K562 (cell line): ENCODE measurements around the gene TRIP10. TPM values are rescaled to one million over a fixed set of nuclear protein-coding genes. Genes with fewer than 3 reads are reported as not detected.

ENCODE experiments used
- ATF1 ChIP-seq, 2 experiments: fragments of 450-650 bp in 1 of 2; IDR thresholded peaks; 2 replicates each; pipeline ENCODE4 v1.6.1; 2016; ENCODE audit warnings: missing compliant biosample characterization in 1 of 2, missing genetic modification characterization in 1 of 2
- CREB3 ChIP-seq: fragments of 450-650 bp; conservative IDR thresholded peaks from 2 replicates; pipeline ENCODE4 v1.6.1; 2016; ENCODE audit warnings: missing genetic modification characterization, low read depth, mild to moderate bottlenecking, missing compliant biosample characterization, moderate library complexity
- HMG20A ChIP-seq: fragments of 450-650 bp; formaldehyde crosslinking; conservative IDR thresholded peaks from 2 replicates; pipeline ENCODE4 v1.4.0; 2020; ENCODE audit warnings: mild to moderate bottlenecking, mixed read lengths
- KAT7 ChIP-seq: sonication (generic); formaldehyde crosslinking; IDR thresholded peaks from 2 replicates; pipeline ENCODE4 v1.8.0; 2022; ENCODE audit warnings: missing genetic modification reagents, mild to moderate bottlenecking, borderline replicate concordance
- MCM2 ChIP-seq: fragments of 450-650 bp; IDR thresholded peaks from 2 replicates; pipeline ENCODE4 v1.6.1; 2017; ENCODE audit warnings: low read depth, mild to moderate bottlenecking
- MCM5 ChIP-seq: fragments of 450-650 bp; IDR thresholded peaks from 2 replicates; pipeline ENCODE4 v1.6.1; 2016; ENCODE audit warnings: low read depth
- NCOA4 ChIP-seq: fragments of 450-650 bp; IDR thresholded peaks from 2 replicates; pipeline ENCODE4 v1.6.1; 2018; ENCODE audit warnings: mild to moderate bottlenecking; ENCODE audit not compliant: partially characterized antibody
- NFE2L1 ChIP-seq: fragments of 450-650 bp; IDR thresholded peaks from 2 replicates; pipeline ENCODE4 v1.6.1; 2016; ENCODE audit warnings: missing genetic modification characterization, low read depth, mild to moderate bottlenecking, missing compliant biosample characterization, moderate library complexity, borderline replicate concordance
- NR2C1 ChIP-seq, 2 experiments: fragments of 450-650 bp; IDR thresholded peaks; 2 replicates each; pipeline ENCODE4 v1.6.1; 2017; ENCODE audit warnings: mild to moderate bottlenecking in 2 of 2, antibody characterized with exemption in 1 of 2, inconsistent platforms in 1 of 2, missing compliant biosample characterization in 1 of 2, missing genetic modification characterization in 1 of 2
- PURB ChIP-seq: sonication (generic); formaldehyde crosslinking; IDR thresholded peaks from 2 replicates; pipeline ENCODE4 v1.9.0; 2021; ENCODE audit warnings: low read depth, mild to moderate bottlenecking, missing genetic modification reagents
- SAP30 ChIP-seq: fragments of 200-600 bp; sonication (generic); IDR thresholded peaks from 2 replicates; pipeline ENCODE4 v1.6.1; 2012; ENCODE audit warnings: borderline replicate concordance, low read depth, mild to moderate bottlenecking, moderate library complexity, low read length, control low read depth, inconsistent platforms; ENCODE audit not compliant: insufficient read depth, poor library complexity, severe bottlenecking
- SLC30A9 ChIP-seq: fragments of 250-450 bp; sonication (Bioruptor Pico); IDR thresholded peaks from 2 replicates; pipeline ENCODE4 v1.8.0; 2022; ENCODE audit warnings: mild to moderate bottlenecking, moderate library complexity
- ZBTB1 ChIP-seq: sonication (generic); formaldehyde crosslinking; IDR thresholded peaks from 2 replicates; pipeline ENCODE4 v1.8.1; 2023; ENCODE audit warnings: missing genetic modification reagents, low read depth, mild to moderate bottlenecking, borderline replicate concordance
- ZNF589 ChIP-seq: fragments of 200-800 bp; sonication (Bioruptor generic); IDR thresholded peaks from 2 replicates; pipeline ENCODE4 v1.6.1; 2016; ENCODE audit warnings: low read depth, missing genetic modification characterization, missing compliant biosample characterization
- ZNF655 ChIP-seq: fragments of 250-450 bp; sonication (Bioruptor Pico); IDR thresholded peaks from 2 replicates; pipeline ENCODE4 v1.5.0; 2021
- ZNF699 ChIP-seq: fragments of 250-450 bp; sonication (Bioruptor Pico); IDR thresholded peaks from 2 replicates; pipeline ENCODE4 v1.8.0; 2021; ENCODE audit warnings: mild to moderate bottlenecking, moderate library complexity; ENCODE audit not compliant: insufficient replicate concordance
- ZNF77 ChIP-seq: fragments of 250-450 bp; sonication (Bioruptor Pico); IDR thresholded peaks from 2 replicates; pipeline ENCODE4 v1.5.0; 2020
- polyA plus RNA-seq, 8 experiments: library from polyadenylated mRNA; depleted of rRNA in 4 of 8; stranded (reverse) in 5 of 8; unstranded in 3 of 8; fragments of >200 nt; fragmentation: Nextera tagmentation in 2 of 8; fragmentation: Illumina TruSeq in 1 of 8; extraction: Ambion mirVana in 2 of 8; extraction: Trizol in 1 of 8; gene quantifications; 2 replicates each; pipeline versions ENCODE4 v1.2.1 to v1.2.3, GENCODE V29; 2011 to 2014; ENCODE audit warnings: inconsistent platforms in 1 of 8, missing spikeins in 1 of 8
- total RNA-seq, 7 experiments: library from RNA; depleted of rRNA in 6 of 7; stranded (reverse); fragments of >200 nt in 6 of 7; fragmentation: Illumina TruSeq in 2 of 7; extraction: Trizol in 2 of 7; gene quantifications; 2 replicates each; pipeline versions ENCODE4 v1.2.1 to v1.2.3, GENCODE V29; 2011 to 2021; ENCODE audit warnings: low replicate concordance in 1 of 7

The TRIP10 gene
- total and polyA plus RNA-seq, 9 of the 15 experiments (the other 6 are each of a cell fraction or from before 2014, with no cell fraction given) = 1.2 to 66.8 (median 36.1) TPM

GRCh38 chr19:6736917-6737283, 2.6 kb upstream of the TRIP10 start (continued):
- TF ChIP-seq ZBTB1 (CRISPR knock-in tag) = peak; percentile 52; the same call in 1 of the 2 replicates
- no peak for TF ChIP-seq ZNF655 (CRISPR knock-in tag)
- no peak for TF ChIP-seq ATF1 (CRISPR knock-in tag; IDR thresholded peaks at IDR 0.05)
- no peak for TF ChIP-seq ATF1 (tag; IDR thresholded peaks at IDR 0.05)
- no peak for TF ChIP-seq NR2C1 (IDR thresholded peaks at IDR 0.05)
- peak; percentile 71; the same call in 1 of the 2 replicates for TF ChIP-seq NR2C1 (tag; IDR thresholded peaks at IDR 0.05)
- peak; percentile 94; the same call in 1 of the 2 replicates for TF ChIP-seq KAT7 (CRISPR knock-in tag)
- no peak for TF ChIP-seq MCM5
- TF ChIP-seq ZNF699 (CRISPR knock-in tag) = no peak
- no peak for TF ChIP-seq ZNF77 (CRISPR knock-in tag)
- no peak for TF ChIP-seq SLC30A9 (CRISPR knock-in tag)
- no peak for TF ChIP-seq NFE2L1 (tag)
- TF ChIP-seq ZNF589 (CRISPR knock-in tag) = peak; percentile 39; the same call in 1 of the 2 replicates
- TF ChIP-seq MCM2 = peak; percentile 62; the same call in 1 of the 2 replicates
- TF ChIP-seq HMG20A = no peak
- no peak for TF ChIP-seq NCOA4
- peak; percentile 39 for TF ChIP-seq SAP30
- no peak for TF ChIP-seq CREB3 (tag)
- TF ChIP-seq PURB (CRISPR knock-in tag) = no peak
